Mesenchymal stem cell (in vitro differentiated cells and primary cell): ENCODE results near the gene SCD5.

Experiments used
- DNase-seq: peaks from one replicate; pipeline ENCODE4 v3.0.0-alpha.2; 2013
- H2AFZ ChIP-seq: one replicate; pipeline ENCODE4 v1.6.1; 2013; ENCODE audit warnings: low read depth, mild to moderate bottlenecking, control low read depth, inconsistent platforms, low read length, moderate library complexity
- H2AK5ac ChIP-seq: 2 replicates; pipeline ENCODE4 v1.6.1; 2013; ENCODE audit warnings: low read length, moderate library complexity, mild to moderate bottlenecking, inconsistent platforms; ENCODE audit not compliant: severe bottlenecking
- H2BK120ac ChIP-seq: one replicate; pipeline ENCODE4 v1.6.1; 2013; ENCODE audit warnings: low read depth, mild to moderate bottlenecking, inconsistent platforms, low read length, moderate library complexity
- H2BK12ac ChIP-seq, 2 experiments: one replicate each; pipeline ENCODE4 v1.6.1; 2013; ENCODE audit warnings: inconsistent platforms in 2 of 2, low read length in 2 of 2, mild to moderate bottlenecking in 2 of 2, moderate library complexity in 2 of 2, control low read depth in 1 of 2
- H2BK15ac ChIP-seq: one replicate; pipeline ENCODE4 v1.6.1; 2013; ENCODE audit warnings: mild to moderate bottlenecking, low read depth, inconsistent platforms; ENCODE audit not compliant: poor library complexity, severe bottlenecking
- H2BK5ac ChIP-seq: 2 replicates; pipeline ENCODE4 v1.6.1; 2013; ENCODE audit warnings: low read depth, mild to moderate bottlenecking, low read length, control low read depth, inconsistent platforms; ENCODE audit not compliant: poor library complexity, severe bottlenecking
- H3K14ac ChIP-seq, 2 experiments: one replicate each; pipeline ENCODE4 v1.6.1; 2013; ENCODE audit warnings: inconsistent platforms in 2 of 2, low read length in 2 of 2, control low read depth in 1 of 2, mild to moderate bottlenecking in 1 of 2, moderate library complexity in 1 of 2
- H3K18ac ChIP-seq, 2 experiments: one replicate each; pipeline ENCODE4 v1.6.1; 2013; ENCODE audit warnings: inconsistent platforms in 2 of 2, low read length in 2 of 2, control low read depth in 1 of 2, low read depth in 1 of 2, mild to moderate bottlenecking in 1 of 2
- H3K23ac ChIP-seq, 2 experiments: one replicate each; pipeline ENCODE4 v1.6.1; 2013; ENCODE audit warnings: inconsistent platforms in 2 of 2, low read length in 2 of 2, mild to moderate bottlenecking in 2 of 2, moderate library complexity in 2 of 2, control low read depth in 1 of 2
- H3K27ac ChIP-seq: 2 replicates; pipeline ENCODE4 v1.5.1; 2013; ENCODE audit warnings: mild to moderate bottlenecking, moderate library complexity, low read length, control low read depth, inconsistent platforms; ENCODE audit not compliant: poor library complexity, severe bottlenecking
- H3K27me3 ChIP-seq, 2 experiments: 2 replicates each; pipeline versions ENCODE4 v1.6.1 to v1.7.0; 2013; ENCODE audit warnings: low read length in 2 of 2, mild to moderate bottlenecking in 2 of 2, moderate library complexity in 2 of 2, control low read depth in 1 of 2, inconsistent platforms in 1 of 2; ENCODE audit not compliant: control insufficient read depth in 1 of 2, insufficient read depth in 1 of 2
- H3K36me3 ChIP-seq, 2 experiments: 2 replicates each; pipeline versions ENCODE4 v1.6.1 to v1.7.0; 2013; ENCODE audit warnings: low read length in 2 of 2, control low read depth in 1 of 2, inconsistent platforms in 1 of 2, low read depth in 1 of 2, mild to moderate bottlenecking in 1 of 2; ENCODE audit not compliant: insufficient read depth in 2 of 2, control insufficient read depth in 1 of 2
- H3K4ac ChIP-seq, 2 experiments: one replicate each; pipeline ENCODE4 v1.6.1; 2013; ENCODE audit warnings: inconsistent platforms in 2 of 2, low read length in 2 of 2, mild to moderate bottlenecking in 2 of 2, moderate library complexity in 2 of 2, control low read depth in 1 of 2, low read depth in 1 of 2
- H3K4me1 ChIP-seq: 2 replicates; pipeline ENCODE4 v1.6.1; 2013; ENCODE audit warnings: low read depth, low read length, control low read depth; ENCODE audit not compliant: control insufficient read depth, insufficient read depth
- H3K4me2 ChIP-seq: 2 replicates; pipeline ENCODE4 v1.6.1; 2013; ENCODE audit warnings: low read length, mild to moderate bottlenecking, inconsistent platforms; ENCODE audit not compliant: poor library complexity, severe bottlenecking
- H3K4me3 ChIP-seq, 2 experiments: 2 replicates each; pipeline versions ENCODE4 v1.5.1 to v1.7.0; 2013; ENCODE audit warnings: low read length in 2 of 2, mild to moderate bottlenecking in 2 of 2, control low read depth in 1 of 2, low read depth in 1 of 2; ENCODE audit not compliant: insufficient read depth in 1 of 2
- H3K79me1 ChIP-seq: replicated peaks from 2 replicates; pipeline ENCODE4 v1.6.1; 2013; ENCODE audit warnings: mild to moderate bottlenecking, control low read depth, low read length, inconsistent platforms; ENCODE audit not compliant: poor library complexity, severe bottlenecking
- H3K9ac ChIP-seq: 2 replicates; pipeline ENCODE4 v1.7.0; 2013; ENCODE audit warnings: mild to moderate bottlenecking, low read length, moderate library complexity
- H3K9me3 ChIP-seq: 2 replicates; pipeline ENCODE4 v1.7.0; 2013; ENCODE audit warnings: mild to moderate bottlenecking, low read length; ENCODE audit not compliant: control insufficient read depth
- H4K8ac ChIP-seq: one replicate; pipeline ENCODE4 v1.6.1; 2013; ENCODE audit warnings: inconsistent platforms, mild to moderate bottlenecking, low read length, moderate library complexity
- H4K91ac ChIP-seq: one replicate; pipeline ENCODE4 v1.6.1; 2013; ENCODE audit warnings: mild to moderate bottlenecking, low read length, inconsistent platforms
- WGBS: methylation state at CpG from one replicate; pipeline ENCODE4 v1.1.7; 2013; ENCODE audit warnings: mixed read lengths; 5-methylcytosine and 5-hydroxymethylcytosine counted together

Gene SCD5

GRCh38 chr4:82748810-82749470 is 49.7 kb downstream of the SCD5 start:
- Histone ChIP-seq H2BK5ac (no peak overlapping the region), H3K36me3 (no peaks in the 10 kb centered on the region), H2AK5ac (no peak overlapping the region), H3K4me3 (no peak overlapping the region), H2BK120ac (no peak overlapping the region), H3K27ac (peak overlapping the region; percentile 33), H3K27me3 (no peaks in the 10 kb centered on the region), H3K4me2 (no peak overlapping the region), H3K4ac (no peak overlapping the region), H3K9ac (no peak overlapping the region), H3K23ac (no peak overlapping the region), H3K14ac (no peak overlapping the region), H3K4me1 (peaks cover 16% of the 10 kb centered on the region), H2BK15ac (no peak overlapping the region), H3K79me1 (peaks cover 14% of the 10 kb centered on the region), H4K91ac (peak overlapping the region; percentile 12), H4K8ac (no peak overlapping the region), H3K18ac (no peak overlapping the region), H3K9me3 (no peaks in the 10 kb centered on the region), H2AFZ (no peak overlapping the region), H2BK12ac (no peak overlapping the region)
- peak; percentile 29 for DNase-seq
- 81% methylated on average over 6 of the region's 6 CpGs for WGBS

GRCh38 chr4:82747686-82748575 is 50.7 kb downstream of the SCD5 start:
- H3K18ac ChIP-seq: no peak overlapping the region
- H3K14ac ChIP-seq: no peak overlapping the region
- H3K36me3 ChIP-seq: no peaks in the 10 kb centered on the region
- no peak overlapping the region for H3K4me3 ChIP-seq
- H3K27me3 ChIP-seq: no peaks in the 10 kb centered on the region
- WGBS: 82% methylated on average over 3 of the region's 6 CpGs
- H3K27ac ChIP-seq: peak overlapping the region; percentile 69
- H2BK15ac ChIP-seq: no peak overlapping the region
- no peak overlapping the region for H2BK12ac ChIP-seq
- H4K91ac ChIP-seq: no peak overlapping the region
- H2AK5ac ChIP-seq: peak overlapping the region; percentile 17
- H4K8ac ChIP-seq: no peak overlapping the region
- no peak overlapping the region for H2BK120ac ChIP-seq
- H2BK5ac ChIP-seq: no peak overlapping the region
- H3K9me3 ChIP-seq: no peaks in the 10 kb centered on the region
- peak; percentile 28 for DNase-seq
- H3K4me1 ChIP-seq: peaks cover 20% of the 10 kb centered on the region
- no peak overlapping the region for H2AFZ ChIP-seq
- peaks cover 13% of the 10 kb centered on the region for H3K79me1 ChIP-seq
- no peak overlapping the region for H3K4ac ChIP-seq
- H3K23ac ChIP-seq: no peak overlapping the region
- no peak overlapping the region for H3K9ac ChIP-seq
- H3K4me2 ChIP-seq: no peak overlapping the region

- H2BK120ac ChIP-seq: no peak overlapping the region
- peaks cover 20% of the 10 kb centered on the region for H3K4me1 ChIP-seq
- H2AFZ ChIP-seq: no peak overlapping the region
- H3K18ac ChIP-seq: no peak overlapping the region
- no peak overlapping the region for H4K8ac ChIP-seq
- no peak overlapping the region for H3K4ac ChIP-seq
- WGBS: 75% methylated on average over 11 of the region's 13 CpGs
- H2BK15ac ChIP-seq: no peak overlapping the region
- H3K4me3 ChIP-seq: no peak overlapping the region
- DNase-seq: no peak
- no peak overlapping the region for H3K4me2 ChIP-seq
- no peak overlapping the region for H3K14ac ChIP-seq
- H3K23ac ChIP-seq: no peak overlapping the region
- no peaks in the 10 kb centered on the region for H3K36me3 ChIP-seq
- H4K91ac ChIP-seq: no peak overlapping the region
- no peak overlapping the region for H2BK5ac ChIP-seq
- no peaks in the 10 kb centered on the region for H3K27me3 ChIP-seq
- peak overlapping the region; percentile 12 for H3K27ac ChIP-seq
- H2BK12ac ChIP-seq: no peak overlapping the region
- peaks cover 18% of the 10 kb centered on the region for H3K79me1 ChIP-seq
- H3K9me3 ChIP-seq: no peaks in the 10 kb centered on the region
- H3K9ac ChIP-seq: no peak overlapping the region
- peak overlapping the region; percentile 99 for H2AK5ac ChIP-seq
Measured at GRCh38 chr4:82746705-82747574, 51.7 kb downstream of the SCD5 start.
